ENCODE results near the gene RAP2B. TPM values are rescaled to one million over a fixed set of nuclear protein-coding genes. Genes with fewer than 3 reads are reported as not detected.

Gene RAP2B
- total and polyA plus RNA-seq, 4 donors = 1.3 to 7.8 (median 3.2) TPM

- H3K9ac ChIP-seq (ENCODE audit: low read depth in 1 of 2, low read length in 2 of 2) = no peak overlapping the region
- H3K9me3 ChIP-seq (ENCODE audit: control insufficient read depth in 4 of 4, low read length in 3 of 4) = no peaks in the 10 kb centered on the region
- no peaks in the 10 kb centered on the region for H3K27me3 ChIP-seq (ENCODE audit: control insufficient read depth in 4 of 4, insufficient read depth in 4 of 4, low read length in 3 of 4)
- no peak overlapping the region for H3K4me3 ChIP-seq (ENCODE audit: low read depth in 1 of 3, low read length in 3 of 3)
- TF ChIP-seq FOXA2 (IDR thresholded peaks at IDR 0.05) (no peak), HNF4A (conservative IDR thresholded peaks at IDR 0.05) (no peak), EGR1 (IDR thresholded peaks at IDR 0.05; ENCODE audit: low read depth in 2 of 2) (no peak), FOXA1 (IDR thresholded peaks at IDR 0.05) (no peak), GABPA (IDR thresholded peaks at IDR 0.05 in 1 of 2, conservative IDR thresholded peaks at IDR 0.05 in 1 of 2) (no peak), RXRA (IDR thresholded peaks at IDR 0.05) (no peak), SP1 (IDR thresholded peaks at IDR 0.05) (no peak), REST (IDR thresholded peaks at IDR 0.05) (no peak), TAF1 (conservative IDR thresholded peaks at IDR 0.05) (no peak), NR2F2 (IDR thresholded peaks at IDR 0.05) (no peak), ATF3 (IDR thresholded peaks at IDR 0.05) (no peak), YY1 (IDR thresholded peaks at IDR 0.05) (no peak), JUND (IDR thresholded peaks at IDR 0.05) (no peak), MAX (IDR thresholded peaks at IDR 0.05) (no peak), RAD21 (IDR thresholded peaks at IDR 0.05) (no peak), ZBTB33 (IDR thresholded peaks at IDR 0.05) (no peak), HNF4G (IDR thresholded peaks at IDR 0.05) (no peak), CTCF (IDR thresholded peaks at IDR 0.05; ENCODE audit: low read depth, low read length, missing input control) (no peak)
- H3K27ac ChIP-seq (ENCODE audit: low read depth in 1 of 2, low read length in 2 of 2) = no peak overlapping the region
- H3K4me1 ChIP-seq (ENCODE audit: control insufficient read depth in 4 of 4, insufficient read depth in 4 of 4, low read length in 3 of 4) = no peaks in the 10 kb centered on the region
- no peaks in the 10 kb centered on the region for H3K36me3 ChIP-seq (ENCODE audit: control insufficient read depth in 4 of 4, insufficient read depth in 3 of 4, low read depth in 1 of 4, low read length in 3 of 4)
- DNase-seq (ENCODE audit: low spot score) = no peak
- 71% methylated on average over 3 of the region's 3 CpGs for WGBS
These were observed 48.1 kb downstream of the RAP2B start for GRCh38 chr3:153210146-153210545.

All from liver (tissue), 9 donors.